GM19463 (cell line): ENCODE data around the gene GRK1.
"Not testable (repeated sequence)": the region's sequence is repeated elsewhere in the genome, so short reads cannot be mapped to it uniquely, and the experiment has no call there.

ENCODE experiments used
- ATAC-seq: cut with Tn5 transposase; IDR thresholded peaks from one replicate; pipeline ENCODE4 v1.9.1; 2021; ENCODE audit warnings: mild to moderate bottlenecking, moderate library complexity; ENCODE audit not compliant: unreplicated experiment

Gene GRK1

DNA sequence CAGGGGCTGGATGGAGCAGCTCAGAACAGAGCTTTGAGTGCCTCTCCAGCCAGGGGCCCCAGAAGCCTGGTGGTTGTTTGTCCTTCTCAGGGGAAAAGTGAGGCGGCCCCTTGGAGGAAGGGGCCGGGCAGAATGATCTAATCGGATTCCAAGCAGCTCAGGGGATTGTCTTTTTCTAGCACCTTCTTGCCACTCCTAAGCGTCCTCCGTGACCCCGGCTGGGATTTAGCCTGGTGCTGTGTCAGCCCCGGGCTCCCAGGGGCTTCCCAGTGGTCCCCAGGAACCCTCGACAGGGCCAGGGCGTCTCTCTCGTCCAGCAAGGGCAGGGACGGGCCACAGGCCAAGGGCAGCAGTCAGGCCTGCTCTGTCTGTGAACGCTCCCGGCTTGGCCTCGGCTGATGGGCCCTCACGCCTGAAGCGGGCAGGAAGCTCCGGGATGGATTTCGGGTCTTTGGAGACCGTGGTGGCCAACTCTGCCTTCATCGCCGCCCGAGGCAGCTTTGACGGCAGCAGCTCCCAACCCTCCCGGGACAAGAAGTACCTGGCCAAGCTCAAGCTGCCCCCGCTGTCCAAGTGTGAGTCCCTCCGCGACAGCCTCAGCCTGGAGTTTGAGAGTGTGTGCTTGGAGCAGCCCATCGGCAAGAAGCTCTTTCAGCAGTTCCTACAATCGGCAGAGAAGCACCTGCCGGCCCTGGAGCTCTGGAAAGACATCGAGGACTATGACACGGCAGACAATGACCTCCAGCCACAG is at the start of gene GRK1:
TSS of gene GRK1 (plus strand) at position 269 of the 751 bp plus-strand sequence. CDS start at position 437, 168 bp downstream.
- no peak for ATAC-seq

DNA sequence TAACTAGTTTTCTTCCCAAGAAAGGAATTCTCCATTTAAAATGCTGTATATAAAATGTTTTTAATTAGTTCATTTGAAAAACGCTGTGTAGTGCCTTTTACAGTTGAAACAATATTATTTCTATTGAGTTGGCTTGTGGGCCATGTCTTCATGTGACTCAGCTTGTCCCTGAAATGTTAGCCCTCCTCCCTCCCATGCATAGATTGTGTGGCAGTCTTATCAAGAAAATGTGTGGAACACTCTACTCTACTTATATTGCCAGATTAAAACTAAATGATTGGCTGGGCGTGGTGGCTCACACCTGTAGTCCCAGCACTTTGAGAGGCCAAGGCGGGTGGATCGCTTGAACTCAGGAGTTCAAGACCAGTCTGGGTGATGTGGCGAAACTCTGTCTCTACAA is 49.1 kb upstream of the GRK1 start:
- no peak for ATAC-seq

DNA sequence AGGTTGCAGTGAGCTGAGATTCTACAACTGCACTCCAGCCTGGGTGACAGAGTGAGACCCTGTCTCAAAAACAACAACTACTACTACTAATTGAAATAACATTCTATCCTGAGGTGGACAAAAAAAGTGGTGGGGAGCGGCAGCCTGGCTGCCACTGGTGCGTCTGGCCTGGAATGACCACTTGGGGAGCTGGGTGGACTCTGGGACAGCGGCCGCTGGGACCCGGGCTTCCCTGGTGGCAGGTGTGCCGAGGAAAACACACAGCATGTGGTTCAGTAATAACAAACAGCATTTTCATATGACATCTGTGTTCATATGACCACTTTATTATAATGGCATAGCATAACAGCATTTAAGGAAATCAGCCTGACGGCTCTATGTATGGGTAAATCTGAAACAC is 48.6 kb upstream of the GRK1 start:
- ATAC-seq: no peak

DNA sequence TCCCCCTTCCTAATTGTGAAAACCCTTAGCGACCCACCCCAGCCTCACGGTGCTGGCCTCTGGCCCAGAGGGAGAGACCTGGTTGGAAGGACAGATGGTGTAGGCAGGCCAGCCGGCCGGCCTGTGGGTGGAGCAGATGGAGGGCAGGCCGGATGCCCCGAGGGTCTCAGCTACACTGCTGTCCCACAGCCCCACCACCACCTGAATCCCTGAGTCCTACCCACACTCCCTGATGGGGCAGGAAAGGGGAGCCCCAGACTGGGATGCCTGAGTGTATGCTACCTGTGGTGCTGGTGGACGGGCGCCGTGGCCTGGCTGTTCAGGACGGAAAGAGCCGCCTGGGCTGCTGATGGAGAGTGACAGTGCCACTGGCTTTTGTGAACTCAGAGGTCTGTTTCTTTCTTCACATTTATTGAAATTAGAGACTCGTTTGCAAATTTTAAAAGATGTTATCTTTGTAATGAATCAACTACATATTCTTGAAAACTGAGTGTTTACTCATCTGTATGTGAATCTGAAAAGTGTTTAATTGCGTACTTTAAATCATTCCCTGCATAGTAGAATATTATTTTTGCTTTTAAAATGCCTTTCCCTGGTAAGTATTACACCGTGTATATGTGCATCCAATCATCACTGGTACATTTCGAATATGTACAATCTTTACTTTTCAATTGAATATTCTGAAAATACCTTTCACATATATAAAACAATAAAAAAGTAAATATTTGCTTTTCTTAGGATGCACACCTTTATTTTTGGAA is 46.8 kb upstream of the GRK1 start:
- ATAC-seq: no peak

DNA sequence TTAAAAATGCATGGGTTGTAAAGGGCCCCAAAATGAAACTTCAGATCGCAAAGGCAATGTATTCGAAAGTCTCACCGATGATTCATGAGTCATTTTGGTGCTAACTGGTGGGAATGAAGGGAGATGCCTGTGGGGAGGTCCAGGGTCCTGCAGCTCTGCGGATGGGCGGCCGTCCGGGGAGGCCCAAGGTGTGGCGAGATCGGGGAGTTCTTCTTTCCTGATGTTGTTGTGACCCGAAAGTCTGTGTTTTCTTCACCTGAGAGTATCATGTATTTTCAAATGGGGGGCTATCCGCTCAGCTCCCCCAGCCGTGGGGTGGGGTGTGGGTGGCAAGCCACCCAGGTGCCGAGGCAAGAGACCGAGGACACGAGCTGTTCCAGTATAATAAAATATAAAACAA is 46.0 kb upstream of the GRK1 start:
- ATAC-seq: no peak

DNA sequence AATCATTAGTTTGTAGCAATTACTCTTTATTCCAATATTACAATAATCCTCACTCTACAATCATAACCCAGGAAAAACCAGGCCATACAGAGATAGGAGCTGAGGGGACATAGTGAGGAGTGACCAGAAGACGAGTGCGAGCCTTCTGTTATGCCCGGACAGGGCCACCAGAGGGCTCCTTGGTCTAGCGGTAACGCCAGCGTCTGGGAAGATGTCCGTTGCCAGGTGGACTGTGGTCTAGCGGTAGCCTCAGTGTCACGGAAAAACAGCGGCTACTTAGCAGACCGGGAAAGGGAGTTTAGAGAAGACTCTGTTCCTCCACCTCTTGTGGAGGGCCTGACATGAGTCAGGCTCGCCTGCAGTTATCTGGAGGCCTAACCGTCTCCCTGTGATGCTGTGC is 45.5 kb upstream of the GRK1 start:
- ATAC-seq: not testable (repeated sequence)

DNA sequence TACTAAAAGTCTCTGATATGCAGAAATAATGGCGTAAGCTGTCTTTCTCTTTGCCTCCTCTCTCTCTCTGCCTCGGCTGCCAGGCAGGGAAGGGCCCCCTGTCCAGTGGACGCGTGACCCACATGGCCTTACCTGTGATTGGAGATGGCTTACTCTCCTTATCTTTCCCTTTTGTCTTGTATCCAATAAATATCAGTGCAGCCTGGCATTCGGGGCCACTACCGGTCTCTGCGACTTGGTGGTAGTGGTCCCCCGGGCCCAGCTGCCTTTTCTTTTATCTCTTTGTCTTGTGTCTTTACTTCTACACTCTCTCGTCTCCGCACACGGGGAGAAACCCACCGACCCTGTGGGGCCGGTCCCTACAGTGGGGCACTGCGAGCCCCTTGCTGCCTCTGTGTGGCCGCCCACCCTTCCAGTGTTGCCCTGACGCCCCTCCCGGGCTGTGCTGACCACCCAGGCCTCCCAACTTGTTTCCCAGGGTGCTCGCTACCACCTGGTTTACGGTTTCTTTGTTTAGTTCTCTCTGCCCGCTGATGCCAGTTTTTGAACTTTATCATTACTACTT is 45.0 kb upstream of the GRK1 start:
- ATAC-seq: not testable (repeated sequence)

DNA sequence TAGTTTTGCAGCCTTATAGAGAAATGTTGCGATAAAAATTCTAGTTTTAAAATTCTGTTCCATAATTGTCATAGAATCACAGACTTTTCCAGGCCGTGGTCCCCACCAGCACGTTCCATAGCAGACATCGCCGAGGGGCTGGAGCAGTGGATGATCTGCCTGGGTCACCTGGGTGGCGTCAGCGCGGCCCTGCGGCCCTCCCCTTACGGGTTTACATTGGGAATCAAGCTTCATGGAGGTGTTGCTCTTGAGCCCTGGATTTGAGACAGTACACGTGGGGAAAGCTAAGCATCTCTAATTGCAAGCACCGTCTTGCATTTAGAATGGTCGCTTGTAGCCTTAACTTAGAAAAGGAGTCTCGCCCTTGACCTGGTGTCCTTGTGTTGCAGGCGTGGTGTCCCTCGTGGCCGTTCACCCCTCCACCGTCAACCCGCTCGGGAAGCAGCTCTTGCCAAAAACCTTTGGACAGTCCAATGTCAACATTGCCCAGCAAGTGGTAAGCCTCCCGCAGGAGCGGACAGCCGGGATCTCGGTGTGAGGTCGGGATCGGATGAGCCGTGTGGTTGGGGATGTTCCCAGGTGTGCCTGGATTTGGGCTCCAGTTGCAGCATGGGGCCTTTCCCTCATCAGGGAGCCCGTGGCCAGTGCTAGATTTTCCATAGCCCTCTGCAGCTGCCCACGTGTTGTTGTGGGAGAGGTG is 44.1 kb upstream of the GRK1 start:
- ATAC-seq: no peak

DNA sequence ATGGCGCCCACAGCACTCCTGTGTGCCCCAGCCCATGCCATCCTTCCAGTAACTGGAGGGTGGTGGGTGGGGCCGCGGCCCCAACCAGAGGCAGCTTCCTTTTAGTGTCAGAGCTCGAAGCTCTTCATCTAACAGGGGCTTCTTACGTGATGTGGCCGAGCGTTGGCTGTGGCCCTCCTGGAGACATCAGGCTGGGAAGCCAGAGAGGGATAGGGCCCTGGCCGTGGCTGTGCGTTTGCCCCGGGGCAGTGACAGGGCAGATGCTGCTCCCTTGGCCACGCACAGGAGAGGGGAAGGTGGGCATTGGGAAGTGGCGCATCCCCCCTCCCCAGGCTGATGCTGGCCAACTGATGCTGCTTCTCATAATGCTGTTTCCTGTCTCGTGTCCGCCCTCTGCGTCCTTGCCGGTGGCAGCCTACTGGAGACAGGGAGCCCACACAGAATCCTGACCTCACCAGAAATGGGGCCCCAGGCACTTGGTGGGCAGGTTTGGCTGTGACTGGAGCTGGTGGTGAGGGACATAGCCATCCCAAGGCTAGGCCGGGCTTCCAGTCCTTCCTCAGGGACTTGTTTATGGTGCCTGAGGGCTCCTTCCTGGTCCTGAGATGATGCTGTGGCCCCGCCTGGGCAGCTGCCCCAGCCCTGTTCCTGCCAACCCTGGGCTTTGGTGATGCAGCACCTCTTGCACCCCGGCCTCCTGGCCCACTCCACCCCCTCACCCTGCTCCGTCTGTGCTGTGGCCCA is 43.4 kb upstream of the GRK1 start:
- ATAC-seq: no peak

DNA sequence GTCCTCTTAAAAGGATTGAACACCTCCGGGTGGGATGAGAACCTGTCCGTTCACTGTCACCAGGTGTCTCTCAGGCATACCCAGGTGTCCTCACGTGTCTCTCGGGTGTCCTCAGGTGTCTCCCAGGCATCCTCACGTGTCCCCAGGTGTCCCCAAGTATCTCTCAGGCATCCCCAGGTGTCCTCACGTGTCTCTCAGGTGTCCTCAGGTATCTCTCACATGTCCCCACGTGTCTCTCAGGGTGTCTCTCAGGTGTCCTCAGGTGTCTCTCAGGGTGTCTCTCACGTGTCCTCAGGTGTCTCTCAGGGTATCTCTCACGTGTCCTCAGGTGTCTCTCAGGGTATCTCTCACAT is 42.8 kb upstream of the GRK1 start:
- no peak for ATAC-seq

DNA sequence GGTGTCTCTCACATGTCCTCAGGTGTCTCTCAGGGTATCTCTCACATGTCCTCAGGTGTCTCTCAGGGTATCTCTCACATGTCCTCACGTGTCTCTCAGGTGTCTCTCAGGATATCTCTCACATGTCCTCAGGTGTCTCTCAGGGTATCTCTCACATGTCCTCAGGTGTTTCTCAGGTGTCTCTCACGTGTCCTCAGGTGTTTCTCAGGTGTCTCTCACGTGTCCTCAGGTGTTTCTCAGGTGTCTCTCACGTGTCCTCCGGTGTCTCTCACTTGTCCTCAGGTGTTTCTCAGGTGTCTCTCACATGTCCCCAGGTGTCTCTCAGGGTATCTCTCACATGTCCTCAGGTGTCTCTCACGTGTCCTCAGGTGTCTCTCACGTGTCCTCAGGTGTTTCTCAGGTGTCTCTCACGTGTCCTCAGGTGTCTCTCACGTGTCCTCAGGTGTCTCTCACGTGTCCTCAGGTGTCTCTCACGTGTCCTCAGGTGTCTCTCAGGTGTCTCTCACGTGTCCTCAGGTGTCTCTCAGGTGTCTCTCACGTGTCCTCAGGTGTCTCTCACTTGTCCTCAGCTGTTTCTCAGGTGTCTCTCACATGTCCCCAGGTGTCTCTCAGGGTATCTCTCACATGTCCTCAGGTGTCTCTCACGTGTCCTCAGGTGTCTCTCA is 42.2 kb upstream of the GRK1 start:
- ATAC-seq: not testable (repeated sequence)

DNA sequence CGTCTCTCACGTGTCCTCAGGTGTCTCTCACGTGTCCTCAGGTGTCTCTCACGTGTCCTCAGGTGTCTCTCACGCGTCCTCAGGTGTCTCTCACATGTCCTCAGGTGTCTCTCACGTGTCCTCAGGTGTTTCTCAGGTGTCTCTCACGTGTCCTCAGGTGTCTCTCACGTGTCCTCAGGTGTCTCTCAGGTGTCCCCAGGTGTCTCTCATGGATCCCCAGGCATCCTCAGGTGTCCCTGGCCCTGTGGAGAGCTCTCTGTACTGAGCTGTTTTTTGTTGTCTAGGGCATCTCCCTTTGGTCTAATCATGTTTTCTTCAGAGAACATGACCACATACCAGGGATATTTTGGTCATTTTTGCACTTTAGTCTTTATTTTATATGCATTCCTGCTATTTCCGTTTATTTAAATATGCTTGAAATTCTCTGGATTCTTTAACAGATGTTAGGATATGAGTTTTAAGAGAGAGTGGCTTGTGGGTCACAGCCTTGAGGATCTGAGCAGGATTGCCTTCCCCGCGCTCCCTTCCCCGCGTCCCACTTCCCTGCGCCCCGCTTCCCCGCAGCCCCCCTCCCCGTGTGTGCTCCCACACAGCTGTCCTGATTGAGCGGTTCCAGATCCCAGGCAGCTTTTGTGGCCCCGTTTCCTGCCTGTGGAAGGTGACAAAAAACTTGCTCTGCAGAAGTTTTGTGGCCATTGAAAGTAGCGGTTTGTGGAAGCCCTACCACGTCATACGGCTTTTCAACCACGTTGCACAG is 40.9 kb upstream of the GRK1 start:
- ATAC-seq: no peak

DNA sequence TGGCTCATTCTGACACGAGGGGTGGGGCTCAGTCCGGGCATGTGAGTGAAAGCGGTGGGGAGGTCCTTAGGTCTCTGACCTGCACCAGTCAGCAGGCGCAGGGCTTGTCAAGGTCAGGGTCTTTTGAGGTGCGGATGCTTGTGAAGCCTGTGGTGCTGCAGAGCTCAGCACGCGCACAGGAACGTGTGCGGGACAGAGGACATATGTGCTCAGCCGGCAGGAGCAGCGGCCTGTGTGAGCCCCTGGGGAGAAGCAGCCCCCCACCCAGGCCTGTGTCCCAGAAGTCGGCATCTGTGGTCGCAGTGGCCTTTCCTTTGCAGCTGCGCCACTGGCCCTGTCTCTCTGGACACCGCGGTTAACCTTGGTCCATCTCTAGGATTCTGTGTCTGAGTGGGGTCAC is 39.9 kb upstream of the GRK1 start:
- ATAC-seq: no peak

DNA sequence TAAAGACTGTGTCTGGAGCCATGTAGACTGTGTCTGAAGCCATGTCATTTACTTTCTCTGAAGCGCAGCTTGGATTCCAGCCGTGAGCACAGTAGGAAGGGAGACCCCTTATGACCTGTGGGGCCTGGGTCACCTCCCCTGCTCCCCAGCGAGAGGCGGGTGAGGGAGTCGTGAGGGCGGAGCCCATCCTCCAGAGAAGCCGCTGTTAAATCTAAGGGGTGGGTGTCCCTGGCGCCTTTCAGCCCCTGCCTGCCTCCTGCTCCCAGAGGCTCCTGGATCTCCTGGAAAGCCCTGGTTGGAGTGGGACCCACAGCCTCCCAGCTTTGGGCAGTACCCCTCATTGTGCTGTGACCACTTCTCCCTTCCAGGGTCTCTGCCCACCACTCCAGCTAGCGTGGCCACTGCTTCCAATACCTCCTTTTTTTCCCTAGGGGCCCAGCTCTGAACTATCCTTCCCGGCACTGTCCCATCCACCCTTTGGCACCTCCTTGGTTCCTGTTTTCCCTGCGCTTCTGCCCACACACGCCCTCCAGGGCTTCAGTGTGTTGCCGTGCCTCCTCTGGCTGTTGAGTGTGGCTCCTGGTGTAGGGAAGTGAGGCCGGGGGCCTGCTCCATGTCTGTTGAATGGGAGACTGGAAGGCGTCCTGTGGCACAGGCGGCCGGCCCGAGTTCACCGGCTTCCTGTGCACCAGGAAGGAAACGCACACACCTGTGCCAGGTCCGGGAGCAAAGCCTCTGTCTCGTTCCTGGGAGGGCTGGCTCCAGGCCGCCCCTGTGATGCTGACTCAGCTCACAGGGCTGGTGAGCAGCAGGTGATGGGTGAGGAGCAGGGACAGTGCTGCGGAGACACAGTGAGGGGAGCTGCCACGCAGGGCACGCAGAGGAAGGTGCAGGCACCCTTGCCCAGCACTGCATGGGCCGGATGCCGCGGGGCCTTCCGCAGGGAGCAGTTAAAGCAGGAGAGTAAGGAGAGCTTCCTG is 38.4 kb upstream of the GRK1 start:
- ATAC-seq: no peak

DNA sequence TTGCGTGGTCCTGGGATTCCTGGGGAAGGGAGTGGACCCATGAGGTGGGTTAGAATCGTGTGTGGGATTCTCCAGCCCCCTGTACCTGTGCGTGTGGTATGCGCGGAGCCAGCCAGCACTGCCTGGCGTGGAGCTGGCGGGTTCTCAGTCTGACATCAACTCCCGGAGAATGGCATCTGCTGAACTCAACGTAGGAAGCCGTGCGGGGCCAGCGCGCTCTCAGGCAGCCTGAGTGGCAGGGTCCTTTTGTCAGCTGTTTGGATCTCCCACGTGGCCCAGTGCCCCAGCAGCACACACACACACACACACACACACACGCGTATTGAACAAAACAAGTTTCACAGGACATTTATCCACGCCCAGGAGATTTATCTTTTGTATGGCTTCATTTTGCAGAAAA is 37.2 kb upstream of the GRK1 start:
- no peak for ATAC-seq

DNA sequence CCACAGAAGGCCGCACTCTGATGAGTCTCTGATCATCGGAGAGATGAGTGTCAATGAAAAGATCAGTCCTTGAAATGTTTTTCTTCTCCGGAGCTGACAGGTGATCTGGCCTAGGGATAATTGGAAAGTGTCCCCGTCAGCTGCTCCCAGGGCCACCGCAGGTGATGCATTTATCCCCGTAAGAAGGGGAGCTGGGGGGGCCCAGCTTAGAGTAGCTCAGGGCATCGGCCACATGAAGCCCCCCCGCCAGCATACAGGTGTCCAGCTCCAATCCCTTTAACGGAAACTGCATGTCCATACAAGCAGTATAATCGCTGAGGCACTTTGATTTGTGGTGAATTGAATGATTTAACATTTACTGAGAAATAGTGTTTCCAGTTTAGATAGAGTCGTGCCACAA is 36.7 kb upstream of the GRK1 start:
- no peak for ATAC-seq

DNA sequence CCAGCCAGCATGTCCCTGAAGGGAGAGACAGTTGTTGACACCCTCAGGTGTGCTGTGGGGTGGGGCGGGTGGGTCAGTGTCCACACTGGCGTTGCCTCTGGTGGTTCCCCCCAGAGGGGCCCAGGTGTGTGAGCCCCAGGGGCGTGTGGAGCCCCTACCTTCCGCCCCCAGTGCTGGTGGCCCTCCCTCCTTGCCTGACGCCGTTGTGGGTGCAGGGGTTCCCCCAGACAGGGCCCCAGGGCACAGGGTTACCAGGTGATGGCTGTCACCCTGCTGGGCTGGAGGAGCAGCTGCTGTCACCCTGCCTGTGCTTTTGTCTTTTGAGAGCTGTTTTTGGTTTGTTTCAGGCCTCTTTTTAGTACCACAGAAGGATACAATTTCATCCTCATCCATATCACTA is 36.2 kb upstream of the GRK1 start:
- no peak for ATAC-seq

DNA sequence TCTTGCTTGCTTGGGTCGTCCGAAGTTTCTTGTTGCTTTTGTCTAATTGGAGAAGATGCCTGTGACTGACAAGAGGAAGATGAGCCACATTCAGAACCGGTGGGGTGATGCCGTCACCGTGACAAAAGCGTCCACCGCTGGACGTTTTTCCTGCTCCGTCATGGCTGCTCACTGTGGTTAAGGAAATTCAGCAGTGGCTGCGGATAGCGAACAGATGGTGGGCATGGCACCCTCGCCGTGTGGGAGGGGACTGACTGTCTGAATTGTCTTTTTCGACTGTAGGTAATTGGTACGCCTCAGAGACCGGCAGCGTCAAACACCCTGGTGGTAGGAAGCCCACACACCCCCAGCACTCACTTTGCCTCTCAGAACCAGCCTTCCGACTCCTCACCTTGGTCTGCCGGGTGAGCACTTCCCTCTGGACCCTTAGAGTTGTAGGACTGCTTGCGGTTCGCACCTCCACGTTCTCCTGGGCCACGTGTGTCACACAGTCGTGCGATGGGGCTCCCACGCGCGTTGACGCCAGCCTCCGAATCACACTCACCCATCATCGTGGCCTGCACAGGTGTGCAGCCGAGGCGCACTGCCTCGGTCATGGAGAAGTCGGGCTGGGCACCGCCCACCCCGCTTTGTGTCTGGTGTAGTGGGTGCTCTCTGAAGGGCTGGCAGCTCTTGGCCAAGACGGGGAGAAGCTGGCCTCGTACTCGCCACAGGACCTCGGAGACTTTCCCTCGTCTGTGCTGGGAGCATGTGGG is 35.5 kb upstream of the GRK1 start:
- no peak for ATAC-seq
